ENCODE data around the gene NELFE.
"Not testable (repeated sequence)": the region's sequence is repeated elsewhere in the genome, so short reads cannot be mapped to it uniquely, and the experiment has no call there.

NELFE gene

GRCh38 chr6:31949926-31950548, 8.7 kb downstream of the NELFE start:
- no peak for DNase-seq (ENCODE audit: extremely low read depth in 1 of 2, low read depth in 1 of 2)

- DNase-seq (ENCODE audit: extremely low read depth in 1 of 2, low read depth in 1 of 2), result no peak
Measured at GRCh38 chr6:31948753-31949413, 9.9 kb downstream of the NELFE start.

- no peak for DNase-seq (ENCODE audit: extremely low read depth in 1 of 2, low read depth in 1 of 2)
Measured at GRCh38 chr6:31948306-31948705, 10.5 kb downstream of the NELFE start.

- DNase-seq (ENCODE audit: extremely low read depth in 1 of 2, low read depth in 1 of 2), result no peak
Measured at GRCh38 chr6:31947864-31948263, 10.9 kb downstream of the NELFE start.

GRCh38 chr6:31947070-31947675, 11.6 kb downstream of the NELFE start:
- DNase-seq (ENCODE audit: extremely low read depth in 1 of 2, low read depth in 1 of 2), result no peak

GRCh38 chr6:31946370-31946885, 12.3 kb downstream of the NELFE start:
- no peak for DNase-seq (ENCODE audit: extremely low read depth in 1 of 2, low read depth in 1 of 2)

GRCh38 chr6:31945507-31946369, 13.0 kb downstream of the NELFE start, which contains the start of gene CFB:
TSS of gene CFB (plus strand) at chr6:31946095. CDS start at chr6:31946222, 127 bp downstream.
- DNase-seq (ENCODE audit: extremely low read depth in 1 of 2, low read depth in 1 of 2), result no peak

- DNase-seq (ENCODE audit: extremely low read depth in 1 of 2, low read depth in 1 of 2), result no peak
Measured at GRCh38 chr6:31945154-31945506, 13.6 kb downstream of the NELFE start.

- DNase-seq (ENCODE audit: extremely low read depth in 1 of 2, low read depth in 1 of 2), result no peak
Measured at GRCh38 chr6:31943742-31944141, 15.0 kb downstream of the NELFE start.

- no peak for DNase-seq (ENCODE audit: extremely low read depth in 1 of 2, low read depth in 1 of 2)
Measured at GRCh38 chr6:31940256-31940664, 18.5 kb downstream of the NELFE start.

GRCh38 chr6:31935823-31936222, 22.9 kb downstream of the NELFE start:
- DNase-seq (ENCODE audit: extremely low read depth in 1 of 2, low read depth in 1 of 2), result no peak

- DNase-seq (ENCODE audit: extremely low read depth in 1 of 2, low read depth in 1 of 2), result no peak
Measured at GRCh38 chr6:31935021-31935420, 23.8 kb downstream of the NELFE start.

- DNase-seq (ENCODE audit: extremely low read depth in 1 of 2, low read depth in 1 of 2), result no peak
Measured at GRCh38 chr6:31933537-31933936, 25.2 kb downstream of the NELFE start.

GRCh38 chr6:31932137-31932536, 26.6 kb downstream of the NELFE start:
- DNase-seq (ENCODE audit: extremely low read depth in 1 of 2, low read depth in 1 of 2), result not testable (repeated sequence)

GRCh38 chr6:31930962-31931361, 27.8 kb downstream of the NELFE start:
- no peak for DNase-seq (ENCODE audit: extremely low read depth in 1 of 2, low read depth in 1 of 2)

- DNase-seq (ENCODE audit: extremely low read depth in 1 of 2, low read depth in 1 of 2), result no peak
Measured at GRCh38 chr6:31928672-31928939, 30.2 kb downstream of the NELFE start.

GRCh38 chr6:31927863-31928671, 30.7 kb downstream of the NELFE start:
- DNase-seq (ENCODE audit: extremely low read depth in 1 of 2, low read depth in 1 of 2), result no peak

GRCh38 chr6:31927242-31927862, 31.4 kb downstream of the NELFE start, which contains the start of gene C2:
TSS of gene C2 (plus strand) at chr6:31927717. CDS start at chr6:31927753, 36 bp downstream.
- no peak for DNase-seq (ENCODE audit: extremely low read depth in 1 of 2, low read depth in 1 of 2)

- no peak for DNase-seq (ENCODE audit: extremely low read depth in 1 of 2, low read depth in 1 of 2)
Measured at GRCh38 chr6:31922942-31923341, 35.8 kb downstream of the NELFE start.

GRCh38 chr6:31920811-31921210, 38.0 kb downstream of the NELFE start:
- no peak for DNase-seq (ENCODE audit: extremely low read depth in 1 of 2, low read depth in 1 of 2)
